Activated T-cell treated with anti-CD3 and anti-CD28 coated beads, Interleukin-2, amount 50 U/mL, for 1 hour (primary cell): ENCODE measurements around the gene PRKAR1B.

Experiments
- DNase-seq: peaks from one replicate; pipeline ENCODE4 v3.0.0-alpha.2; 2020

The PRKAR1B gene

DNA sequence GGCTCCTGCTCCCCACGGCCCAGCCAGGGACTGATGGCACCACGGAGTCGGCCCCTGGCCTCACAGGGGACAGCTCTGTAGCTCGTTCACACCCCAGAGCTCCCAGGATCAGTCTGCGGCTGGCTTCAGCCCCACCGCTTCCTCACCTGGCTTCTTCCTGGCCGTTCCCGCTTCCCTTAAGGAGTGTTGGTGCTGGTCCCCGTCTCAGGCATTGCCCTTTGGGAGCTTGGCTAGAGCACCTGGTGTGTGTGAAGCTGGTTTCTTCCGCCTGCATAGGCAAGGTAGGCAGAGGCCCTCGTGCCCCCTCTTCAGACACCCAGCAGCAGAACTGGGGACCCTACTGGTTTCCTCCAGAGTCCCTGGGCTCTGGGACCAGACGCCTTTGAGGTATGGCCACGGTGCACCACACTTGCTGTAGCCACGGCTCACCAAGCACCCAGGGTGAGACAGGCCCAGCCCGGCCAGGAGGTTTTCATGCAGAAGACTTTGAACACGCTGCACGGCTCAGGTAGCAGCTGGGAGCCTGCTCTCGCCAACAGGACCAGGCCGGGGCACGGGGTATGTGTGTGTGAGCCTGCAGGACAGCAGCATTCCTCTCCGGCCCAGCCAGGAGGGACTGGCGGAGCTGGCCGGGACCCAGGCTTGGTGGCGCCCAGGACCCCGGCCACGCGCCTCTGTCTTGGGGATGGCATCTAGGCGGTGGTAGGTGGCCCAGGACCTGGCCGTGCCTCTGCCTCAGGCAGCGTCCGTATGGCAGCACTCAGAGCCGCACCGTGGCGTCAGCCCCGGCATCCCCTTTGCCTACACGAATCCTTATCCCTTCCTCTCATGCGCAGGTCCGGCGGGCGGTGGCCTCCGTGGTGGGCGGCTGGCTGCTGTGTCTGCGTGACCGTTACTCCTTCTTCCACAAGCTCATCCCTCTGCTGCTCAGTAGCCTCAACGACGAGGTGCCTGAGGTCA, 13.2 kb upstream of the PRKAR1B start:
- DNase-seq: no peak

DNA sequence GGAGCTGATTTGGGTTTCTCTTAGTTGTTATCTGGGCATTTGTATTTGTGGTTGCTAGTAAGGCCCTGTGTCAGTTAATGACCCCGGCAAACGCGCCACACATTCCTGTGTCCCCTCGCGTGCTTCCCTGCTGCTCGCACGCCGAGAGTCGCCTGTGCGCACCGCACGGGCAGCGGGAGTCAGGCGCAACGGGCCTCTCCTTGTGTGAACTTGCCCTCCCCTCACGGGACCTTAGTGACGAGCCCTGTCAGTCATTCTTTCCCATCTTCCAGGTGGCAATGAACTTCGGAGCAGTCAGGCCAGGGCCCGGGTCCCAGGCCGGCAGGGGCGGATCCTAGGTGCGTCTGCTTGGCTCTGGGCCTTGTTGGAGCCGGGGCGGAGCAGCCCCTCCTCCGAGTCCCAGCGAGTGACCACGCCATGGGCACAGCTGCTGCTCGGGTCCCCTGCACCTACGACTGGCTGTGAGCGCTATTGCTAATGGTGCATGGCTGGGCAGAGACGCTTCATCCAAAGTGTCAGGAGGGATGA, 12.4 kb upstream of the PRKAR1B start:
- no peak for DNase-seq

DNA sequence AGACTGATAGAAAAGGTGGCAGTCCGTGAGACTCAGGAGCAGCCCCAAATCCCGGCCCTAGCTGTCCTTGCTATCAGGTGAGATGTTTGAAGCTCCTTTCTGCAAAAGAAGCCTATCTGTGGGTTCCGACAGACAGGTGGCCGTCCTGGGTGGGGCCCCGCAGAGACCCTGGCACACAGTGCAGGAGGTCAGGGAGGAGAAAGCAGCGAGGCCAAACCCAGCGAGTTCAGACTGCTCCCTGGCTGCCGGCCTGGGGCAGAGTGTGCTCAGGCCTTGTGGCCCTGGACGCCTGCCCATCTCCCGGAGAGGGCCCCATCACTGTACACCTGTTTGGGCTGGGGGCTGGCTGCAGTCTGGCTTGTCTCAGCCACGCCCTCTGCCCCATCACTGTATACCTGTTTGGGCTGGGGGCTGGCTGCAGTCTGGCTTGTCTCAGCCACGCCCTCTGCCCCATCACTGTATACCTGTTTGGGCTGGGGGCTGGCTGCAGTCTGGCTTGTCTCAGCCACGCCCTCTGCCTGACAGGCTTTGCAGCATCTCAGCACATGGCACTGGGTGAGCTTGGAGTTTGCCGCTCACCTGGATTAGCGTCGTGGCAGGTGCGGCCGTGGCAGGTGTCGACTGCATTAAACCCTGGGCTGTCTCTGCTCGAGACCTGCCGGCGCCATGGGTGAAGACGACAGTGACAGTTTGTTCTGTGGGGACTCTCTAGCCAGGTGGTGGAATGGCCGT, 11.8 kb upstream of the PRKAR1B start:
- no peak for DNase-seq

DNA sequence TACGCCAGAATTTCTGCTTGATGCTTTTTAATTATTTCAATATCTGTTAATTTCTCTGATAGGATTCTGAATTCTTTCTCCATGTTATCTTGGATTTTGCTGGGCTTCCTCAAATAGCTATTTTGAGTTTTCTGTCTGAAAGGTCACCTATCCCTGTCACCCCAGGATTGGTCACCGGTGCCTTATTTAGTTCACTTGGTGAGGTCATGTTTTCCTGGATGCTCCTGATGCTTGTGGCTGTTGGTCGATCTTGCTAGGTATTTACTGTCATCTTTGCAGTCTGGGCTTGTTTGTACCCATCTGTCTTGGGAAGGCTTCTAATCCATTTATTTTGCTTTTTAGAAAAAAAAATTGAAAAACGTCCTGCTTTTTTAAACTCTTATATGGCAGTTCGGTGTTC, 11.2 kb upstream of the PRKAR1B start:
- no peak for DNase-seq

DNA sequence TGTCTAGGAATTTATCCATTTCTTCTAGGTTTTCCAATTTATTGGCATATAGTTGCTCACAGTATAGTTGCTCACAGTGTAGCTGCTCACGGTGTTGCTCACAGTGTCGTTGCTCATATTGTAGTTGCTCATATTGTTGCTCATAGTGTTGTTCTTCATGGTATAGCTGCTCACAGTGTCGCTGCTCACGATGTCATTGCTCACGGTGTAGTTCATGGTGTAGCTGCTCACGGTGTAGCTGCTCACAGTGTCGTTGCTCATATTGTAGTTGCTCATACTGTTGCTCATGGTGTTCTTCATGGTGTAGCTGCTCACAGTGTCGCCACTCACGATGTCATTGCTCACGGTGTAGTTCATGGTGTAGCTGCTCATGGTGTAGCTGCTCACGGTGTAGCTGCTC, 7.7 kb upstream of the PRKAR1B start:
- no peak for DNase-seq

DNA sequence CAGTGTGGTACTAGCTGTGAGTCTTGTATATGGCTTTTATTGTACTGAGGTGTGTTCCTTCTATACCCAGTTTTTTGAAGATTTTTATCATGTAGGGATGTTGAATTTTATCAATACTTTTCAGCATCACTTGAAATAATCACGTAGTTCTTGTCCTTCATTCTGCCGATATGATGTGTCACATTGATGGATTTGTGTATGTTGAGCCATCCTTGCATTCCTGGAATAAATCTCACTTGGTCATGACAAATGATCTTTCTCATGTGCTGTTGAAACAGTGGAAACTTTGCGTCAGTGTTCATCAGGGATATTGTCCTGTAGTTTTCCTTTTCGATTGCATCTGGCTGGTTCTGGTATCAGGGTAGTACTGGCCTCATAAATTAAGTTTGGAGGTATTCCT, 7.1 kb upstream of the PRKAR1B start:
- no peak for DNase-seq

DNA sequence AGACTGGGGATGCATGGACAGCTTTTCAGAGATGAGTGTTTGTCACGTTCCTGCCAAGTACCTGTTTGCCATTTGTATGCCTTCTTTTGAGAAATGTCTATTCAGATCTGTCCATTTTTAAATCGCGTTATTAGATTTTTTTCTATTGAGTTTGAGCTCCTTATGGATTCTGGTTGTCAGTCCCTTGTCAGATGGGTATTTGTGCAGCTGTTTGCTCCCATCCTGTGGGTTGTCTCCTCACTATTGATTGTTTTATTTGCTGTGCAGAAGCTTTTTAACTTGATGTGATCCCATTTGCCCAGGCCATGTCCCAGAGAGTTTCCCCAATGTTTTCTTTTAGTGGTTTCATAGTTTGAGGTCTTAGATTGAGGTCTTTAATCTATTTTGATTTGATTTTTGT, 5.5 kb upstream of the PRKAR1B start:
- DNase-seq: no peak

DNA sequence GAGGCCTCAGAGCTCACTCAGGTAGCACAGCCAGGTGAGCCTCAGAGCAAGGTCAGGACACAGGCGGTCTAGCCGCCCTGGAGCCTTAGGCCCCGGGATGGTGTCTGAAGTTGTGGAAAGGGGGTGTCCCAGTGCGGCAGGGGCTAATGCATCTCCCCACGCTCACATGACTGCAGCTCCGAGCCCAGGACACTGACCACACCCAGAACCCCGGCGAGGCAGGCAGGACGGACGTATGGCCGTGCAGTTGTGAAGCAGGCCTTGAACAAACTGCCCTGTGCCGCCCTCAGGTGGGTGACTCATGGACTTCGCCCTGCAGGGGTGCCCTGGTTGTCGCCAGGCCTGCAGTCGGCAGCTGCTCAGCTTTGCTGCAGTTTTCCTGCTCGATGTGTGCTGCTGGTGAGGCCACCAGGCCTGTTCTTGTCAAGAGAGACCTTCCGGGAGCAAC, 5.0 kb upstream of the PRKAR1B start:
- DNase-seq: peak; percentile 45

DNA sequence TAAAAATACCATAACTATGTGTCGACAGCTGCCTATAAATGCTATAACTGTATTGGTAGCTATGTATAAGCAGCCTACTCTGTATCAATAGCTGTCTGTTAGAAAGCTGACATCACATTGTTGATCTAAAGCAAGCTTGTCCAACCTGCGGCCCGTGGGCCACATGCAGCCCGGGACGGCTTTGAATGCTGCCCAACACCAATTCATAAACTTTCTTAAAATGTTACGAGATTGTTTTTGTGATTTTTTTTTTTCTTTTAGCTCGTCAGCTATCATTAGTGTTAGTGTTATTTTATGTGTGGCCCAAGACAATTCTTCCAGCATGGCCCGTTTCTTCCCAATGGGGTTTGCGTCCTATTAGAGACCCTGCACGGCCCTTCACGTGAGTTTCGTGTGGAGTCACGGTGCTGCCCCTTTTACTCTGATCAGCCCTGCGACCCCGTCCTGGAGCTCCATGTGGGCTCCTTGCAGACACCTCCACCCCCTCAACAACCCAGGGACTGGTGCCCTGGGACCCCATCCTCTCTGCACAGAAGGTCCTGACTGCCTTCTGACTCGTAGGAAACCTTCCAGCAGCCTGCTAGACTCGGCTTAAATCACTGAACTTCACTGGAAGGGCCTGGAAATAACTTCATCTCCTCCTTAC, 4.5 kb upstream of the PRKAR1B start:
- DNase-seq: no peak

DNA sequence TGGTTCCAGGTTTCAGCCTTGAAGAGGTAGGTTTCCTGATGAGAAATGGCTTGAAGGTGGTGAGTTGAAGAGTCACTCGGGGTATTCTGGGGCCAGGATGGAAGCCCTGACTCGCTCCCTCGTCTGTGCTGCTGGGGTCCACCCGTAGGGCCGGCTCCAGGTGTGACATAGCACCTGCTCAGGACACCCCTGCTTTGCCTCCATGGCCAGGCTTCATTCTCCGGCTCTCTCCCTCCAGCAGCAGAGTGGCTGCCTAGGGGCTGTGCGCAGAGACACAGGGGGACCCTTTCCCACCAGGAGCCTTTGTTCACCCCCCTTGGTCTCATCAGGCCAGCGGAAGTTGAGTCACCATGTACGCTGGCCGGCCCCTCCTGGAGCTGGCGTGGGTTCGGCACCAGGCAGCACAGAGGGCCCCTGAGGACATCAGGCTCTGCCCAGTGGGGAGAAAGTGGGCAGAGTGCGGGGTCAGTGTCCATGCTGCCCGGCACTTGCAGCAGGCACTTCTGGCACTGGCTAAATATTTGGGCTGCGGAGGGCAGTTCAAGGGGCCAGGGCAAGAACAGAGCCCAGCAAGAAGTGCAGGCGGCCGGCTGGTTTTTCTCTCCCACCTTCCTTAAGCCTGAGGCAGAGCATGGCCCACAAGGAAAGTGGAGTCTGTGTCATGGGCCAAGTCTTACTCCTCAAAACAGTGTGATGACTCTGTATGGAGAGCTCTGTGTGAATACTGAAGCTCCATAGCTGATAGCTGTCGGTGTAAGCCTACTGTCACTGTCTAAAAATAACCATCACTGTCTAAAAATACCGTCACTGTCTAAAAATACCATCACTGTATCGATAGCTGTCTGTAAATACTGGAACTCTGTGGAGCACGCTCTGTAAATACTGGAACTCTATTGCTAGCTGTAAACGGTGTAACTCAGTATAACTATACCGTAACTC, 3.7 kb upstream of the PRKAR1B start:
- DNase-seq: no peak

DNA sequence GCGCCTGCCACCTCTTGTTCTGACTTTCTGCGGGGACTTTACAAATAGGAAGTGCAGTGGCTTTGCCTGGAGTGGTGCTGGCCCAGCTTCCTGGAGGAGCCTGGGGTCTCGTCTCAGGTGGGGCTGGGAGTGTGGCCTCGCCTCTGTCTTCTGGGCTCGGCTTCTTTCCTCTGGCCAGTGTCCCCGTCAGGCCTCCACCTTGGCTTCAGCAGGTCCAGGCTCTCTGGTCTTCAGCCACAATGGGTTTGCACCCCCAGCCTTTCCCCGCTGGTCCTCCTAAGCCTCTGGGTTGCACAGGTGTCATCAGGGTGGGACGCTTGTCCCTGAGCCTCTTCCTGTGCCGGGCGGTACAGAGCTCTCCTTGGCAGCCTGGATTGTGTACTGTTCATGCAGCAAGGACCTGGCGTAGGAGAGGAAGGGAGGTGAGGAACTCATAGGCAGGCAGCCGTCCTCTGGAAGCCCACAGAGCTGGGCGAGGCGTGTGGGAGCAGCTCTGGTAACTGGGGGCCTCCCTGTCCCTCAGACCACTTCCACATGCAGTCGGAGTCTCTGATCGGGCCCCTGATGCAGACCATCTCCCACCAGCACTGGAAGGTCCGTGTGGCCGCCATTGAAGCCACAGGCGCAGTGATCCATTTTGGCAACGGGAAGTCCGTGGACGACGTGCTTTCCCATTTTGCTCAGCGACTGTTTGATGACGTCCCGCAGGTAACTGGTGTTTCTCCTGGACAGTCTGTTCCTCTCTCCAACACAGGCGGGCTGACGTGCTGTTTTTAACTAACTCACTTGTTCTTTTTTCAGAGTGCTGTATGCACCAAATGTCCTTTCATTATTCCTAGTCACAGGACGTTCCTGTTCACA, 2.3 kb upstream of the PRKAR1B start:
- no peak for DNase-seq

DNA sequence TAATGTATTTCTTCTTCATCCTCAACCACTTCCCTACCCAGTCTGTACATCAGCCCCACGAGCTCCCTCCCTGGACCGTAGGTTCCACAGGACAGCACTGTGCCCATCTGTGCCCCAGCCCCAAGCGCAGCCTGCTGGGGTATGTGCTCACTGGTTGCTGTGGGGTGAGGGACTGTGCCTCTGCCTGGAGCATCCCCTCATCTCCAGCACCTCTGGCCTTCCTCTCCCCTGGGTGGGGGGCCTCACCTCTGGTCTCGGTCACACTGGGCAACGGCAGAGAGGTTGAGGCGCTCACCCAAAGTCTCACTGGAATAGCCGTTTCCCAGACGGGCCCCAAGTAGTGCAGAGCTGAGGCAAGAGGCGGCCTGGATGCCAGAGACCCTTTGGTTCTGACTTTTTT, 1.5 kb upstream of the PRKAR1B start:
- DNase-seq: no peak

DNA sequence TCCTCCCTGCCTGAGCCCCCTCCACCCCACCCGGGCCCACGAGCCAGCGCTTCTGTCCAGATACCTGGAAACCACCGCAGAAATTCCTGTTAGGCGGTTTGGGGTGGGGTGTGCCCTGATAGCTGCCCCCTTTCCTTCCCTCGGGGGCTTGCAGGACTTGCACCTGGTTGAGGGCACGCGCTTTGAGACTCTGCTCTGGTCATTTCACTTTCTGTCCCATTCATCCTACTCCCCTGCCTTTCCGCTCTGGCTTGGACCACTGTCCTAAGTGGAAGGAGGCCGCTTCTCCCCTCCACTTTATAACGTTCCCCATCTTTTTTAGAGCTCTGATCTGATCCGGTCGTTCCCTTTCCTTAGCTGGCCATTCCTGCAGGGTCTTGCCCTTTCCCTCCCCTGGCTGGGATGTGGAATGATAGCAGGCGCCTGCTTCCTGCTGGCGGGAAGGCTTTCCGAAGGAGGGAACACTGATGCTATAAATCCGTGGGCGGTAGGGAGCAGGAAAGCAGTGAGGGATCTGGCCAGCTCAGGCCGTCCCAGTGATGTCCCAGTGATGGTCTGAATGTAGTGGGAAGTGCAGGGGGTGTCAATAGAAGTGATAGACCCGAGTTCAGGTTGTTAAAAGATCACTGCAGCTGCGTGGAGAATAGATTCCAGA, 852 bp upstream of the PRKAR1B start:
- no peak for DNase-seq

DNA sequence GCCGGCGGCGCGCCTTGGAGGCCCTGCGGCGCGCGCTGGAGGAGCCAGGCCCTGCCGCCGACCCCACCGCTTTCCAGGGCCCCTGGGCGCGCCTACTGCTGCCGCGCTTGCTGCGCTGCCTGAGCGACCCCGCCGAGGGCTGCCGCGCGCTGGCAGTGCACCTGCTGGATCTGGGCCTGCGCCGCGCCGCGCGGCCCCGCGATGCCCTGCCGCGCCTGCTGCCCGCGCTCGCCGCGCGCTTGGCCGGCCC, 302 bp downstream of the PRKAR1B start:
- DNase-seq: no peak

DNA sequence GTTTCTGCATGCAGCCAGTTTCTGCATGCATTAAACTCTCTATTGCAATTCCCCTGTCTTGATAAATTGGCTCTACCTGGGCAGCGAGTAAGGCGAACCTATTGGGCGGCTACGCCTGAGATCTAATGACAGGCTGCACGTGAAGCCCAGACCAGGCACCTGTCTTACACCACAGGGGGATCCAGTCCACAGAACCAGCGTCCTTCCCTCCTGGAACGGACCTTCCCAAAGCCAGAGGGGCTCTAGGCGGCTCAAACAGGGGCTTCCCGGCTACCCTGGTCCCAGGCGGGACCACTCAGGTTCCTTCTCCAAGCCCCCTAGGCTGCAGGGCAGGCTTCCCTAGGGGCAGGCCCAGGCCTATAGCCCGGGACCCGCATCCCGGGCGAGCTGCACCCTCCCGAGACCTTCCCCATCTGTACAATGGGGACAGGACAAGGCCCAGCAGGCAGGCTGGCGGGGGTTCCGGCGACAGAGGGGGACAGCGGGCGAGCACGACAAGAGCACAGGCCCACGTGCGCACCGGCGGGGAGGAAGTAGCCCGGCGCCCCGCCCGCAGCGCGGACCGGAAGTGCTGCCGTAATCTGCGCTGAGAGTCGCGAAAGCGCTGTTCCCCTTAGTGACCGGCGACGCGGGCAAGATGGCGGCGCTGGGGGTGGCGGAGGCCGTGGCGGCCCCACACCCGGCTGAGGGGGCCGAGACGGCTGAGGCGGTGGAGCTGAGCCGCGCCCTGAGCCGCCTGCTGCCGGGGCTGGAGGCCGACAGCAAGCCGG, 812 bp downstream of the PRKAR1B start, which contains the start of gene DNAAF5:
TSS of gene DNAAF5 (plus strand) at position 616 of the 770 bp plus-strand sequence. CDS start at position 638, 22 bp downstream.
- peak; percentile 85 for DNase-seq

DNA sequence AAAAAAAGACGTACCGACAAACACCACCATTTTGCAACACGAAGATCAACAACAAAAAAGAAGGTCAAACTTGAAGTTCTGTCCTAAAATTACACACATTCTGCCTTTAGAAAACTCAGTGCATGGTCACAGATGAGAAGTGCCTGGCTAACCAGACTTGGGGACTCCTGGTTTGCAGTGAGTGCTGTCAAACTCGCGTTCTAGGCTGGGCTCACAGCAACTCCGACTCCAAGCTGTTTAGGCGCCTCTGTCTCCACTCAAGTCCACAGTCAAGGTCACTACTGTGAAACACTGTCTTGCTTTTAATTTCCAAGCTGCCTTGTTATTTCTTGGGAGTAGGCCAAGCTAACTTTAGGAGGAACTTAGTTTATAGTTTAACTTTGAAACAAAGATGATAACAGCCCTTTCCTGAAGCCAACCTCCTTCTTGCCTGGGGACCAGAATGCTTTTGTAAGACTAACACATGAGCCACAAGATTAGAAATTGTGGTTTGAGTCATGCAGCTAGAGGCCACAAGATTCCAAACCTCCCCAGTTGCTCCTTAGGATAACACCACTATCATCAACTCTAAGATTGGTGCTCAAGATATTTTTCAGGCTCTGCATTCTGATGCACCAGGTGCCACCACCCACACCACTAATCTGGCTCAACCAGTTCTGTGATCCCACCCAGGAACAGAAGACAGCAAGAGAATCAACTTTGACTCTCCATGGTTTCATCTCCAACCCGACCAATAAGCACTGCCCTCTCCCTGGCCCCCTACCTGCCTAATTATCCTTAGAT, 1.7 kb downstream of the PRKAR1B start:
- no peak for DNase-seq

DNA sequence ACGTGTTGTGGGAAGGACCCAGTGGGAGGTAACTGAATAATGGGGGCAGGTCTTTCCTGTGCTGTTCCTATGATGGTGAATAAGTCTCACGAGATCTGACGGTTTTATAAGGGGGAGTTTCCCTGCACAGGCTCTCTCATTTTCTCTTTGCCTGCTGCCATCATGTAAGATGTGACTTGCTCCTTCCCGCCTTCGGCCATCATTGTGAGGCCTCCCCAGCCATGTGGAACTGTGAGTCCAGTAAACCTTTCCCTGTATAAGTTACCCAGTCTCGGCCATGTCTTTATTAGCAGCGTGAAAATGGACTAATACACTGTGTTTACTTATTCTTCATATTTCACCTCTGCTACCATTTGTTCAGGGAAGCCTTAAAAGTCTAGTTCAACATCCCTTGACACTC, 2.8 kb downstream of the PRKAR1B start:
- DNase-seq: no peak

DNA sequence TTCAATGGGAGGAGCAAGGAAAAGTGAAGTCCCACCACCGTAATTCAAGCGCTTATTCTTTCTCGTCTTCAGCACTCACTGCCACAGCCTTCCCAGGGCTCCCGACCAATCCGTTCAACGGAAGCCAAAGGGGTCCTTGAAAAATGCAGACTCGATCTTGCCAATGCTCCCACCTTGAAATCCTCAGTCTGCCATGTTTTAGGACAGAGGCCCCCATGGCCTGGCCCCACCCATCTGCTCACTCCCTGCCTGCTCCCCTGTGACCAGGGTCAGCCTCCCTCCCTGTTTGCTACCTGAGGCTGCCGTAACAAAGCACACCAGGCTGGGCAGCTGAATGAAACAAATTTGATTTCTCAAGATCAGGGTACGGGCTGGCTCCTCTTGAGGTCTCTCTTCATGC, 3.5 kb downstream of the PRKAR1B start:
- no peak for DNase-seq

DNA sequence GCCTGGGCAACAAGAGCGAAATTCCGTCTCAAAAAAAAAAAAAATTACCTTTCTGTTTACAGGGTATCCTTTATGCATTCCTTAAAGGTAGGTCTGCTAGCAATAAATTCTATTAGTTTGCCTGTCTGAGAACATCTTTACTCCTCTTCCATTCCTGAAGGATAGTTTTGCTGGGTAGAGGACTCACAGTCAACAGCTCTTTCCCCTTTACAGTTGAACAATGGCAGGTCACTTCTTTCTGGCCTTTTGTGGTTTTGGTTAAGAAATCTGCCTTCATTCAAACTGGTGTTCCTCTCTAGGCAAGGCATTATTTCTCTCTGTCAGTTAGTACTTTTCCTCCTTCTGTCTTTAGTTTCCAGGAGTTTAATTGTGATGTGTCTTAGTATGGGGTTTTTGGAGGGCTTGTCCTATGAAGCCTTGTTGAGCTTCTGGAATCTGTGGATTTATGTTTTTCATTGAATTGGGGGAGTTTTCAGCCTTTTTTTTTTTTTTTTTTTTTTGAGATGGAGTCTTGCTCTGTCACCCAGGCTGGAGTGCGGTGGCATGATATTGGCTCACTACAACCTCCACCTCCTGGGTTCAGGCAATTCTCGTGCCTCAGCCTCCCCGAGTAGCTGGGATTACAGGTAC, 5.3 kb downstream of the PRKAR1B start:
- no peak for DNase-seq
